HTR-8/SVneo (cell line): ENCODE data around the gene C2orf74.
"Not testable (repeated sequence)": the region's sequence is repeated elsewhere in the genome, so short reads cannot be mapped to it uniquely, and the experiment has no call there.

Experiments used
- DNase-seq: peaks from one replicate; pipeline ENCODE4 v3.0.0; 2011; ENCODE audit warnings: low spot score, mixed read lengths; ENCODE audit not compliant: insufficient read length
- FAIRE-seq: peaks from 2 replicates; lab custom pipeline; 2011; peaks lifted over from hg19 to GRCh38; lab: Jason Lieb, UNC

Gene C2orf74

GRCh38 chr2:61161888-61162287 lies at the start of gene C2orf74:
C2orf74 (plus strand) TSS chr2:61162188; CDS start chr2:61162515, 327 bp downstream.
- FAIRE-seq (no peak), DNase-seq (no peak)

- FAIRE-seq (no peak), DNase-seq (no peak)
Measured at GRCh38 chr2:61114147-61114546, 47.8 kb upstream of the C2orf74 start.

GRCh38 chr2:61116302-61116701 lies 45.7 kb upstream of the C2orf74 start:
- no peak for FAIRE-seq
- no peak for DNase-seq

GRCh38 chr2:61117534-61117933 lies 44.5 kb upstream of the C2orf74 start:
- no peak for DNase-seq
- FAIRE-seq, result no peak

- no peak for DNase-seq
- peak; percentile 16 for FAIRE-seq
Measured at GRCh38 chr2:61125123-61125710, 36.8 kb upstream of the C2orf74 start.

GRCh38 chr2:61125798-61126197 lies 36.2 kb upstream of the C2orf74 start:
- no peak for DNase-seq
- no peak for FAIRE-seq

GRCh38 chr2:61128122-61128521 lies 33.9 kb upstream of the C2orf74 start:
- not testable (repeated sequence) for FAIRE-seq, DNase-seq

GRCh38 chr2:61134141-61134540 lies 27.8 kb upstream of the C2orf74 start:
- no peak for DNase-seq

DNA sequence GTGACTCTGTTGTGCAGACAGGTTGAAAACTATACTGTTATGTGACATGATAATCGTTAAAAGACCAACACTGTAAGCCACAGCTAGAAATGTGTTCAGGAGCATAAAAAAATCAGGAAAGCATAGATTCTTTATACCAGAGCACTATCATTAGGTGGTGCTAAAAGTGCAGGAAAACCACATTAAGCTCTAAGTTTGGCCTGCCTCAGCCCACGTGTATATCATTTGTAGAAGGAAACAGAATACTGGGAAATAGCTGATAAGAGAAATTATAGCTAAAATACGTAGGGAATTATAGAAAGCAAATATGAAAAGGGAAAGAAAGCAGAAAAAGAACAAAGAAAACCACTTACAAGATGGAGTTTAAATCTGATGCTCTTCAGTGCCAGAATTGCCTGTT lies 26.5 kb upstream of the C2orf74 start:
- FAIRE-seq (no peak), DNase-seq (peak; percentile 51)

More at GRCh38 chr2:61134141-61134540, 27.8 kb upstream of the C2orf74 start:
- FAIRE-seq, result no peak

DNA sequence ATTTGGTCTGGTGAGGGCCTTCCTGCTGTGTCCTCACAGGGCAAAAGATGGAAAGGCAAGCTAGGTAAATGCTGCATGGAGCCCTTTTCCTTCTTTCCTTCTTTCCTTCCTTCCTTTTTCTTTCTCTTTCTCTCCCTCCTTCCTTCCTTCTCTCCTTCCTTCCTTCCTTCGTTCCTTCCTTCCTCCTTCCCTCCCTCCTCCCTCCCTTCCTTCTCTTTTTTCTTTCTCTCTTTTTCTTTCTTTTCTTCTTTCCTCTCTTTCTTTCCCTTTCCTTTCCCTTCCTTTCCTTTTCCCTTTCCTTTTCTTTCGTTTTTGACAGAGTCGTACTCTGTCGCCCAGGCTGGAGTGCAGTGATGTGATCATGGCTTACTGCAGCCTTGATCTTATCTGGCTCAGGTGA lies 23.1 kb upstream of the C2orf74 start:
- no peak for DNase-seq

GRCh38 chr2:61141151-61141550 lies 20.8 kb upstream of the C2orf74 start:
- DNase-seq (no peak), FAIRE-seq (no peak)

More for the DNA sequence above, 23.1 kb upstream of the C2orf74 start:
- no peak for FAIRE-seq

DNA sequence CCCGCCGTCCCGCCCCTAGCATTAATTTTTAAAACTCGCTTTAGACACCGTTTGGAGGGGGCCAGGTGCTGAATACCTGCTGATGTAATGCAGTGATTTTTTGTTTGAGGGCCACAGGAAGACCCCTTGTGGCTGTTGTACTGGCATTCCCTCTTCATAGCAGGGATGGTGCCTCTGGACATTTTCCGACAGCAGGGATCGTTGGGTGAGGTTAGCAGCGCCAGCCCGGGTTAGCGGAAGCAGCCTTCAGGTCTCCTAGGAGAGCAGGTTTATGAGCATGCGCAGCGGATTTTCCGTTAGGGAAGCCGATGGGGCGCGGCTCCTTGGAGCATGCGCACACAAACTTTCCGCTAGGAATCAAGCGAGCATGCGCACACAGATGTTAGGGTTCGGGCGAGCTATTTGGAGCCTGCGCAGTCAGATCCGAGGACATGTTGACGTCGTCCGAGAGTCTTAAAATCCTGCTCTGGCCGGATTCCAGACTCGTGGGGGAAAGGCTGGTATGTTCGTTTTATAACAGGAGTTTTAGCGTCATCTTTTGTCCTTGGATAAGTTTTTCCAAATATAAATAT lies 17.2 kb upstream of the C2orf74 start:
- FAIRE-seq (peak; percentile 95), DNase-seq (peak; percentile 99)

DNA sequence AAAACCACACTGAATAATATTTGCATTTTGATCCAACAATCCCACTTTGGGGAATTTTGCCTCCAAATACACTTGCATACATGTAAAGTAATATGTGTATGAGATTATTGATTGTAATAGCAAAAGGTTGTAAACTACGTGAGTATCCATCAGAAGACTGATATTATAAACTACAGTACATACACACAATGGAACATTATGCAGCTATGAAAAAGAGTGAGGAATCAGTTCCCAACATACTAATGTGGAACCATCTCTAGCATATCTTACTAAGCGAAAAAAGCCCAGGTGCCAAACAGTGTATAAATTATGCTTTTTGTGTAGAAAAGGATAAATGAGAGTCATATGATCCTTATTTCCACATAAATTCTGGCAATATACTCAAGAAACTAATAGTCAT lies 16.0 kb upstream of the C2orf74 start:
- FAIRE-seq (no peak), DNase-seq (no peak)

GRCh38 chr2:61148091-61148490 lies 13.9 kb upstream of the C2orf74 start:
- not testable (repeated sequence) for DNase-seq, FAIRE-seq

- DNase-seq (no peak), FAIRE-seq (no peak)
Measured at GRCh38 chr2:61149074-61149473, 12.9 kb upstream of the C2orf74 start.

GRCh38 chr2:61151436-61151835 lies 10.6 kb upstream of the C2orf74 start:
- DNase-seq, result no peak
- FAIRE-seq, result no peak

DNA sequence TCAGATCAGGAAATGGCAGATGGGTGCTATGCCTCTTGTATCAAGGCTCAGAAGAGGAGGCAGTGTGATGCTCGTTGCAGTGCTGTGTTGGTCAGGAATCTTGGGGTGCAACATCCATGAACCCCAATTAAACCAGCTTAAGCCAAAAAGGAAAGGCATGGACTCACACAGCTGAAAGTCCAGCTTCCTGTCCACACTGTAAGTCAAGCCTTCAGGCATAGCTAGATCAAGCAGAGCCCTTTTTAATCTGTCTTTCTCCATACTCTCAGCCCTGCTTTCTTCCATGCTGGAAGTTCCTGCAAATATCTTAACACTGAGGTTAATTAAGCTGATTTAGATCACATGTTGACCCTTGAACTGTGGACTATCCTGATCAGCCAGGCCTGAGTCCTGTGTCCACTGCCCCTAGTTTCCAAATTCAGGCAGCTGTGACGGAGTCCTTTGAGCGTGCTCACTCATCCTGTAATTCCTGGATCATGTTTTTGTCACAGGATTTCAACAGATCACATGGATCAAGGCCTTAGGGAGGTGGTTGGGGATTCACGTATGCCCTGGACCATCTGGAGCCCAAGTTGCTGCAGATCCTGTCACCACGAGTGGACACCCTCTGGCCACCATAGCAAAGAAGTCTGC lies 4.5 kb upstream of the C2orf74 start:
- DNase-seq (no peak), FAIRE-seq (no peak)

- FAIRE-seq (no peak), DNase-seq (no peak)
Measured at GRCh38 chr2:61158356-61158955, 3.5 kb upstream of the C2orf74 start.

- no peak for DNase-seq
- no peak for FAIRE-seq
Measured at GRCh38 chr2:61162721-61163120, 733 bp downstream of the C2orf74 start.

GRCh38 chr2:61165082-61165481 lies 3.1 kb downstream of the C2orf74 start:
- FAIRE-seq, DNase-seq: not testable (repeated sequence)

- FAIRE-seq, result peak; percentile 4
- no peak for DNase-seq
Measured at GRCh38 chr2:61165946-61166345, 4.0 kb downstream of the C2orf74 start.
